HepG2 (cell line): Measurements from ENCODE around the gene STYK1. TPM values are rescaled to one million over a fixed set of nuclear protein-coding genes. Genes with fewer than 3 reads are reported as not detected.

Source experiments
- ATAC-seq: fragments of 200-7000 bp; cut with Tn5 transposase; 3 replicates; pipeline ENCODE4 v1.9.1; 2020; ENCODE audit warnings: mild to moderate bottlenecking, moderate library complexity
- BruUV-seq: library from RNA; stranded (reverse); fragments of 400-500 nt; replicated peaks from 2 replicates; lab custom pipeline; 2021; lab: Mats Ljungman, UMichigan
- CTCF ChIA-PET: fragments of 300-600 bp; formaldehyde crosslinking; extraction: SDS; loops from one replicate; lab custom pipeline; 2021; ENCODE audit warnings: low total read pairs, inconsistent platforms, low intra/inter-chr PET ratio; lab: Yijun Ruan, JAX
- POLR2A ChIA-PET: fragments of 350-600 bp; sonication (Branson Sonifier 250); formaldehyde crosslinking; loops from one replicate; lab custom pipeline; 2020; ENCODE audit warnings: antibody characterized with exemption, inconsistent platforms; lab: Yijun Ruan, JAX
- DNase-seq: peaks from one replicate; pipeline ENCODE4 v3.0.0-alpha.2; 2015; ENCODE audit warnings: low spot score
- FAIRE-seq: peaks from 3 replicates; lab custom pipeline; 2011; peaks lifted over from hg19 to GRCh38; lab: Jason Lieb, UNC
- H2AFZ ChIP-seq: one replicate; pipeline ENCODE4 v1.6.1; 2011; ENCODE audit warnings: low read length, inconsistent platforms
- H3K27ac ChIP-seq: fragments of 300-600 bp; 3 replicates; pipeline ENCODE4 v1.8.0; 2011; ENCODE audit warnings: mixed run types, mild to moderate bottlenecking, mixed read lengths, low read length, inconsistent platforms; ENCODE audit not compliant: insufficient read depth; ENCODE audit errors: extremely low read length
- H3K27me3 ChIP-seq, 2 experiments: fragments of 200-600 bp in 1 of 2; 2 replicates in 1 of 2; 3 replicates in 1 of 2; pipeline versions ENCODE4 v1.6.0 to v1.8.0; 2011; ENCODE audit warnings: low read length in 2 of 2, mild to moderate bottlenecking in 2 of 2, moderate library complexity in 2 of 2, inconsistent platforms in 1 of 2; ENCODE audit not compliant: insufficient read depth in 2 of 2, control insufficient read depth in 1 of 2
- H3K36me3 ChIP-seq, 2 experiments: fragments of 200-600 bp in 1 of 2; replicated peaks in 1 of 2; 2 replicates in 1 of 2; 3 replicates in 1 of 2; pipeline versions ENCODE4 v1.5.1 to v1.8.0; 2011; ENCODE audit warnings: low read length in 2 of 2, inconsistent platforms in 1 of 2; ENCODE audit not compliant: insufficient read depth in 2 of 2, control insufficient read depth in 1 of 2
- H3K4me1 ChIP-seq: 2 replicates; pipeline ENCODE4 v1.5.1; 2012; ENCODE audit warnings: low read length, inconsistent platforms; ENCODE audit not compliant: insufficient read depth
- H3K4me2 ChIP-seq: 2 replicates; pipeline ENCODE4 v1.6.0; 2011; ENCODE audit warnings: low read depth, low read length, inconsistent platforms
- H3K4me3 ChIP-seq, 3 experiments: fragments of 200-600 bp in 1 of 3; sonication (generic), shearing (Covaris generic) in 1 of 3; replicated peaks in 1 of 3; 2 replicates each; pipeline ENCODE4 v1.5.1; 2011 to 2016; ENCODE audit warnings: low read length in 3 of 3, inconsistent platforms in 2 of 3, low read depth in 2 of 3, mild to moderate bottlenecking in 2 of 3, control low read depth in 1 of 3, mixed read lengths in 1 of 3; ENCODE audit not compliant: insufficient read depth in 1 of 3
- H3K79me2 ChIP-seq: one replicate; pipeline ENCODE4 v1.6.1; 2011; ENCODE audit warnings: low read length, inconsistent platforms; ENCODE audit not compliant: insufficient read depth
- H3K9ac ChIP-seq: 2 replicates; pipeline ENCODE4 v1.6.0; 2011; ENCODE audit warnings: mild to moderate bottlenecking, low read depth, low read length, inconsistent platforms; ENCODE audit not compliant: insufficient read depth
- H3K9me3 ChIP-seq: 2 replicates; pipeline ENCODE4 v1.5.1; 2012; ENCODE audit warnings: mild to moderate bottlenecking, low read length
- H4K20me1 ChIP-seq: 2 replicates; pipeline ENCODE4 v1.6.0; 2011; ENCODE audit warnings: inconsistent platforms, mild to moderate bottlenecking, low read length, moderate library complexity; ENCODE audit not compliant: insufficient read depth
- BRCA1 ChIP-seq: sonication (generic); formaldehyde crosslinking; IDR thresholded peaks from 2 replicates; pipeline ENCODE4 v1.4.0; 2020; ENCODE audit warnings: missing genetic modification reagents
- CTCF ChIP-seq: sonication (generic); formaldehyde crosslinking; IDR thresholded peaks from 2 replicates; pipeline ENCODE4 v1.5.0; 2020; ENCODE audit warnings: mild to moderate bottlenecking, missing genetic modification reagents, moderate library complexity
- MIER3 ChIP-seq: IDR thresholded peaks from 2 replicates; pipeline ENCODE4 v1.6.1; 2016; ENCODE audit warnings: missing compliant biosample characterization, borderline replicate concordance
- SRSF1 ChIP-seq: fragments of 200-400 bp; formaldehyde crosslinking; optimal IDR thresholded peaks from 2 replicates; pipeline ENCODE3; 2017; ENCODE audit warnings: mild to moderate bottlenecking, low read depth, low read length, moderate library complexity
- XRCC5 ChIP-seq: fragments of 200-400 bp; formaldehyde crosslinking; optimal IDR thresholded peaks from 2 replicates; pipeline ENCODE3; 2017; ENCODE audit warnings: mild to moderate bottlenecking, low read length
- ZBTB49 ChIP-seq: sonication (generic); formaldehyde crosslinking; IDR thresholded peaks from 2 replicates; pipeline ENCODE4 v1.4.0; 2020; ENCODE audit warnings: missing genetic modification reagents, borderline replicate concordance
- ZFP36L1 ChIP-seq: sonication (generic); formaldehyde crosslinking; IDR thresholded peaks from 2 replicates; pipeline ENCODE4 v1.8.0; 2022; ENCODE audit warnings: mild to moderate bottlenecking, missing genetic modification reagents, moderate library complexity
- ZNF30 ChIP-seq: sonication (generic); formaldehyde crosslinking; IDR thresholded peaks from 2 replicates; pipeline ENCODE4 v1.5.0; 2020; ENCODE audit warnings: mild to moderate bottlenecking, missing genetic modification reagents
- ZNF546 ChIP-seq: sonication (generic); formaldehyde crosslinking; conservative IDR thresholded peaks from 2 replicates; pipeline ENCODE4 v1.8.1; 2023; ENCODE audit warnings: mild to moderate bottlenecking, missing genetic modification reagents
- ZNF563 ChIP-seq: sonication (generic); formaldehyde crosslinking; IDR thresholded peaks from 2 replicates; pipeline ENCODE4 v1.8.0; 2022; ENCODE audit warnings: mild to moderate bottlenecking, moderate library complexity, missing genetic modification reagents
- ZNF605 ChIP-seq: sonication (generic); formaldehyde crosslinking; IDR thresholded peaks from 2 replicates; pipeline ENCODE4 v1.8.0; 2022; ENCODE audit warnings: mild to moderate bottlenecking, missing genetic modification reagents
- ZNF687 ChIP-seq: sonication (generic); formaldehyde crosslinking; IDR thresholded peaks from 2 replicates; pipeline ENCODE4 v1.5.1; 2020; ENCODE audit warnings: mild to moderate bottlenecking, missing genetic modification reagents, moderate library complexity
- WGBS: methylation state at CpG from one replicate; pipeline ENCODE4 v1.1.6; 2017; ENCODE audit warnings: low lambda C conversion rate; 5-methylcytosine and 5-hydroxymethylcytosine counted together
- in situ Hi-C: cut with HindIII; loops from 2 replicates; pipeline ENCODE4 v1.10.0; 2017; ENCODE audit warnings: low pct_unique_long_range_greater_than_20kb; ENCODE audit not compliant: extremely low pct_ligation_motif_present
- intact Hi-C: fragments of 100-400 bp; cut with micrococcal nuclease; formaldehyde crosslinking; loops from one replicate; pipeline ENCODE4 v1.10.0; 2022; ENCODE audit not compliant: unreplicated experiment
- polyA plus RNA-seq, 8 experiments: library from polyadenylated mRNA; depleted of rRNA in 3 of 8; stranded (reverse) in 7 of 8; unstranded in 1 of 8; fragments of >200 nt; fragmentation: Illumina TruSeq in 4 of 8; extraction: Trizol in 4 of 8; gene quantifications; 2 replicates each; pipeline versions ENCODE4 v1.2.1 to v1.2.3, GENCODE V29; 2011 to 2016; ENCODE audit warnings: low read depth in 4 of 8, missing spikeins in 1 of 8, mixed read lengths in 1 of 8; ENCODE audit not compliant: insufficient read depth in 1 of 8
- total RNA-seq, 5 experiments: library from RNA; depleted of rRNA; stranded (reverse); fragments of >200 nt; fragmentation: Illumina TruSeq; extraction: Trizol; gene quantifications; 2 replicates each; pipeline ENCODE4 v1.2.3, GENCODE V29; 2016; ENCODE audit warnings: low read depth in 1 of 5

STYK1 gene
- total and polyA plus RNA-seq, 2 of the 13 experiments (the other 11 are each of a cell fraction or from before 2014, with no cell fraction given), result not detected

DNA sequence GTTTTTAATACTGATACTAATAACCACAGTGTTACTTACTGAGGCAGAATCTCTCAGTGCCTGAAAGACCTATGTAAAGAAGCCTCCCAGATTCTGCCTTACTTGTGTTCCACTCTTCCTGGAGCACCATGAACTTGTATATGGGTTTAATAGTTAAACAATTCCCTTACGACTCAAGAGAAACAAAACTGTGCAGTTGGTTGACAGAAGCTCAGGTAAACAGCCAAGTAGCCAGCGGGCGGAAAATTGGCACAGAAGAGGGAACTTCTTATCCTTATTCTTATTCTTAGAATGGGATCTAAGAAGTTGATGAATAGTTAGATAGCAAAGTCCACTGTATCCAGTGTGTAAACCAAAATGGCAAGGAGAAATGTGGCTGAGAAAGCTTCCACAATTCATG lies 37.7 kb downstream of the STYK1 start:
- TF ChIP-seq CTCF (CRISPR knock-in tag) (no peak), MIER3 (CRISPR knock-in tag) (no peak), BRCA1 (CRISPR knock-in tag) (no peak), ZNF605 (CRISPR knock-in tag) (no peak), ZBTB49 (CRISPR knock-in tag) (no peak), XRCC5 (no peak), ZNF30 (no peak), ZNF563 (CRISPR knock-in tag) (no peak), SRSF1 (no peak), ZNF687 (no peak), ZNF546 (CRISPR knock-in tag) (no peak), ZFP36L1 (CRISPR knock-in tag) (no peak)
- Histone ChIP-seq H3K27ac (no peak overlapping the region), H3K4me2 (no peak overlapping the region), H3K9ac (no peak overlapping the region), H2AFZ (no peak overlapping the region), H4K20me1 (no peaks in the 10 kb centered on the region), H3K4me1 (no peaks in the 10 kb centered on the region), H3K9me3 (no peaks in the 10 kb centered on the region), H3K4me3 (no peak overlapping the region), H3K27me3 (peaks cover 0 to 17% of the 10 kb centered on the region in 2 experiments; a peak in 2 of 5 replicates), H3K79me2 (no peaks in the 10 kb centered on the region), H3K36me3 (no peaks in the 10 kb centered on the region)
- BruUV-seq, result no TSS peak
- DNase-seq, result no peak
- intact Hi-C loops (no loop called here), in situ Hi-C loops (no loop called here)
- ChIA-PET POLR2A (no interaction called here), CTCF (no interaction called here)
- no peak for ATAC-seq
- no peak for FAIRE-seq
- 44% methylated on average over 3 of the region's 3 CpGs for WGBS
